Measurements from ENCODE around the gene DBNDD2.
A peak's percentile ranks its signal among the peaks of the same experiment; 100 is the strongest.

The DBNDD2 gene

DNA sequence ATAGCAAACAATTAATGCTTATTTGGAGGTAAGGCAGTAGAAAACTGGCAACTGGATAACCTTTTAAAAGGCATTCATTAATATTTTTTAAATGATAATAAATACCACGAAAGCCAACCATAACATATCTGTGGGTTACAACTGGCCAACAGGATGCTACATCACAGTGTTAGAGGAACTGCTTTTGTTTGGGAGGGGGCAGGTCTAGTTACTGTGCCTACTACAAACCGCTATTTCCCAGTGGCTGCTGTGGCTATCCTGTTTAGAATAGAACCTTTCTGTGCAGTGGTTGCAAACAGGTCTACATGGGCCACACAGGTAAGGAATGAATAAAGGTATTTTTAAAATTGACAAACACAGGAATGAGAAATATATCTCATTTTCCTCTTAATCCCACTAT is 8.8 kb downstream of the DBNDD2 start:
- H3K27ac ChIP-seq (ENCODE audit: low read depth, low read length): peak overlapping the region; percentile 67; the same call in 1 of the 2 replicates
- peak overlapping the region; percentile 97 for H3K4me3 ChIP-seq (ENCODE audit: low read depth, low read length)

DNA sequence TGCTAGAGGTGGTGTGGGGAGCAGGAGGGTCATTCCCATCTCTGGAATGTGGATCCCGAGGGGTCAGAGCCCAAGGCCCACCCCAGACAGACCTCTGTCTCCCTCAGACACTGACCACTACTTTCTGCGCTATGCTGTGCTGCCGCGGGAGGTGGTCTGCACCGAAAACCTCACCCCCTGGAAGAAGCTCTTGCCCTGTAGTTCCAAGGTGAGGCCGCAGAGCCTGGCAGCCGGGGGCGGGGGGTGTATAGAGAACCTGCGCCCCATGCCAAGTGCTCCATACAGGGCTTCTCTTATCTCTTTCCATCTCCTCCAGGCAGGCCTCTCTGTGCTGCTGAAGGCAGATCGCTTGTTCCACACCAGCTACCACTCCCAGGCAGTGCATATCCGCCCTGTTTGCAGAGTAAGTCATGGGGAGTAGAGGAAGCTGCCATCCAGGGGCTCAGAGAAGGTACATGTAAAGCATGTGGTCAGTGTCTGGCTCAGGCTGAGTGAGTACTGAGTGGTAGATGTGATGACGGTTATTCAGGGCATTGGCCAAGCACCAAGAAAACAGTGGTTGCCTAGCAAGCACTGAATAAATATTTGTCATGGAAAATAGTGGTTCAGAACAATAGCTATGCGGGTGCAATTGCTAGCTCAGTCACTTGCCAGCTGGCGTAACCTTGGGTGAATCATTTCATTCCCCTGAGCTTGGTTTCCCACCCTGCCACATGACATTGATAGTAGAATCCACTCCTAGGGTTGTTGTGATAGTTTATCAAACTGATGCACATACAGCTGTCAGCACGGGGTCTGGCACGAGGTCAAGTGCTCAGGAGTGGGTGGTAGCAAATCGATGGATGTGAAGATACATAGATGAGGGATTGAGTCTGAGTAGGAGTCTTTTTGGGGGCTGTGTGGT is 11.4 kb downstream of the DBNDD2 start:
- peaks cover 25% of the 10 kb centered on the region for H3K4me1 ChIP-seq (ENCODE audit: control insufficient read depth, insufficient read depth, low read length, unreplicated experiment)
- H3K4me3 ChIP-seq (ENCODE audit: low read depth, low read length): no peak overlapping the region
- H3K79me2 ChIP-seq (ENCODE audit: control insufficient read depth, insufficient read depth, low read length, unreplicated experiment): peaks cover 21% of the 10 kb centered on the region
- no peaks in the 10 kb centered on the region for H3K27me3 ChIP-seq (ENCODE audit: insufficient read depth, low read length)
- no peak overlapping the region for H2AFZ ChIP-seq (ENCODE audit: low read length, unreplicated experiment)
- H3K27ac ChIP-seq (ENCODE audit: low read depth, low read length): peak overlapping the region; percentile 92
- peaks cover 18% of the 10 kb centered on the region for H3K36me3 ChIP-seq (ENCODE audit: insufficient read depth, low read length)

More for the DNA sequence above, 8.8 kb downstream of the DBNDD2 start:
- Histone ChIP-seq H3K4me1 (ENCODE audit: control insufficient read depth, insufficient read depth, low read length, unreplicated experiment) (peaks cover 25% of the 10 kb centered on the region), H2AFZ (ENCODE audit: low read length, unreplicated experiment) (no peak overlapping the region), H3K79me2 (ENCODE audit: control insufficient read depth, insufficient read depth, low read length, unreplicated experiment) (peaks cover 21% of the 10 kb centered on the region), H3K36me3 (ENCODE audit: insufficient read depth, low read length) (peaks cover 18% of the 10 kb centered on the region), H3K27me3 (ENCODE audit: insufficient read depth, low read length) (no peaks in the 10 kb centered on the region)

GRCh38 chr20:45420125-45420524 is 12.0 kb downstream of the DBNDD2 start:
- Histone ChIP-seq H3K4me1 (ENCODE audit: control insufficient read depth, insufficient read depth, low read length, unreplicated experiment) (peaks cover 25% of the 10 kb centered on the region), H3K4me3 (ENCODE audit: low read depth, low read length) (no peak overlapping the region), H3K79me2 (ENCODE audit: control insufficient read depth, insufficient read depth, low read length, unreplicated experiment) (peaks cover 21% of the 10 kb centered on the region), H2AFZ (ENCODE audit: low read length, unreplicated experiment) (no peak overlapping the region), H3K27me3 (ENCODE audit: insufficient read depth, low read length) (no peaks in the 10 kb centered on the region), H3K27ac (ENCODE audit: low read depth, low read length) (peak overlapping the region; percentile 83), H3K36me3 (ENCODE audit: insufficient read depth, low read length) (peaks cover 18% of the 10 kb centered on the region)

DNA sequence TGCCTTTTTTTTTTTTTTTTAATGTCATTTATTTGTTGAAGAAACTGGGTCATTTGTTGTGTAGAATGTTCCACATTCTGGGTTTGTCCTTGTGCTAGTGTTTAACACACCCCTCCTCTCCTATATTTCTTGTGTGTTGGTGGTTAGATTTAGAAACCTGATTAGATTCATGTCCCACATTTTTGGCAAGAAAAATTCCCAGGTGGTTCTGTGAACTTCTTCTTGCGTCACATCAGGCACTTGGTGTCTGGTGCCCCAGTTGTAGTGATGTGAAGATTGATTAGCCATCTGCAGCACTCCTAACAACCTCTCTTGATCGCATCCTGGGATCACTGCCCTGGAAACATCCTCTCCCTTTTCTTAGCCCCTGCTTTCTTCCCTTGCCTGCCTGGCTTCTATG is 15.6 kb downstream of the DBNDD2 start:
- H3K27ac ChIP-seq (ENCODE audit: low read depth, low read length): no peak overlapping the region
- no peak overlapping the region for H3K4me3 ChIP-seq (ENCODE audit: low read depth, low read length)
- peaks cover 18% of the 10 kb centered on the region for H3K36me3 ChIP-seq (ENCODE audit: insufficient read depth, low read length)
- H3K4me1 ChIP-seq (ENCODE audit: control insufficient read depth, insufficient read depth, low read length, unreplicated experiment): peaks cover 15% of the 10 kb centered on the region
- no peaks in the 10 kb centered on the region for H3K27me3 ChIP-seq (ENCODE audit: insufficient read depth, low read length)
- H3K79me2 ChIP-seq (ENCODE audit: control insufficient read depth, insufficient read depth, low read length, unreplicated experiment): no peaks in the 10 kb centered on the region
- H2AFZ ChIP-seq (ENCODE audit: low read length, unreplicated experiment): no peak overlapping the region

DNA sequence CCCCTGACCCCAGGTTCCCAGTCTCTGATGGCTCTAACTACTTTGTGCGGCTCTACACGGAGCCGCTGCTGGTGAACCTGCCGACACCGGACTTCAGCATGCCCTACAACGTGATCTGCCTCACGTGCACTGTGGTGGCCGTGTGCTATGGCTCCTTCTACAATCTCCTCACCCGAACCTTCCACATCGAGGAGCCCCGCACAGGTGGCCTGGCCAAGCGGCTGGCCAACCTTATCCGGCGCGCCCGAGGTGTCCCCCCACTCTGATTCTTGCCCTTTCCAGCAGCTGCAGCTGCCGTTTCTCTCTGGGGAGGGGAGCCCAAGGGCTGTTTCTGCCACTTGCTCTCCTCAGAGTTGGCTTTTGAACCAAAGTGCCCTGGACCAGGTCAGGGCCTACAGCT is 17.5 kb downstream of the DBNDD2 start:
- no peak overlapping the region for H2AFZ ChIP-seq (ENCODE audit: low read length, unreplicated experiment)
- H3K4me1 ChIP-seq (ENCODE audit: control insufficient read depth, insufficient read depth, low read length, unreplicated experiment): peaks cover under 1% of the 10 kb centered on the region
- peaks cover 12% of the 10 kb centered on the region for H3K36me3 ChIP-seq (ENCODE audit: insufficient read depth, low read length)
- no peaks in the 10 kb centered on the region for H3K27me3 ChIP-seq (ENCODE audit: insufficient read depth, low read length)
- H3K27ac ChIP-seq (ENCODE audit: low read depth, low read length): no peak overlapping the region
- no peak overlapping the region for H3K4me3 ChIP-seq (ENCODE audit: low read depth, low read length)
- H3K79me2 ChIP-seq (ENCODE audit: control insufficient read depth, insufficient read depth, low read length, unreplicated experiment): no peaks in the 10 kb centered on the region

GRCh38 chr20:45426320-45427016 is 18.4 kb downstream of the DBNDD2 start:
- H3K27ac ChIP-seq (ENCODE audit: low read depth, low read length): no peak overlapping the region
- no peaks in the 10 kb centered on the region for H3K27me3 ChIP-seq (ENCODE audit: insufficient read depth, low read length)
- H3K4me1 ChIP-seq (ENCODE audit: control insufficient read depth, insufficient read depth, low read length, unreplicated experiment): no peaks in the 10 kb centered on the region
- H3K4me3 ChIP-seq (ENCODE audit: low read depth, low read length): no peak overlapping the region
- peaks cover 3% of the 10 kb centered on the region; the same call in 1 of the 2 replicates for H3K36me3 ChIP-seq (ENCODE audit: insufficient read depth, low read length)
- H2AFZ ChIP-seq (ENCODE audit: low read length, unreplicated experiment): no peak overlapping the region
- H3K79me2 ChIP-seq (ENCODE audit: control insufficient read depth, insufficient read depth, low read length, unreplicated experiment): no peaks in the 10 kb centered on the region

- H3K4me3 ChIP-seq (ENCODE audit: low read depth, low read length): no peak overlapping the region
- no peak overlapping the region for H3K27ac ChIP-seq (ENCODE audit: low read depth, low read length)
- no peaks in the 10 kb centered on the region for H3K4me1 ChIP-seq (ENCODE audit: control insufficient read depth, insufficient read depth, low read length, unreplicated experiment)
- no peaks in the 10 kb centered on the region for H3K27me3 ChIP-seq (ENCODE audit: insufficient read depth, low read length)
- no peak overlapping the region for H2AFZ ChIP-seq (ENCODE audit: low read length, unreplicated experiment)
- no peaks in the 10 kb centered on the region for H3K36me3 ChIP-seq (ENCODE audit: insufficient read depth, low read length)
- H3K79me2 ChIP-seq (ENCODE audit: control insufficient read depth, insufficient read depth, low read length, unreplicated experiment): no peaks in the 10 kb centered on the region
These were observed 19.4 kb downstream of the DBNDD2 start for GRCh38 chr20:45427236-45428149.

- H2AFZ ChIP-seq (ENCODE audit: low read length, unreplicated experiment): no peak overlapping the region
- no peaks in the 10 kb centered on the region for H3K4me1 ChIP-seq (ENCODE audit: control insufficient read depth, insufficient read depth, low read length, unreplicated experiment)
- H3K27ac ChIP-seq (ENCODE audit: low read depth, low read length): no peak overlapping the region
- no peaks in the 10 kb centered on the region for H3K79me2 ChIP-seq (ENCODE audit: control insufficient read depth, insufficient read depth, low read length, unreplicated experiment)
- H3K27me3 ChIP-seq (ENCODE audit: insufficient read depth, low read length): no peaks in the 10 kb centered on the region
- no peaks in the 10 kb centered on the region for H3K36me3 ChIP-seq (ENCODE audit: insufficient read depth, low read length)
- H3K4me3 ChIP-seq (ENCODE audit: low read depth, low read length): no peak overlapping the region
These were observed 21.5 kb downstream of the DBNDD2 start for GRCh38 chr20:45429618-45430017.

GRCh38 chr20:45432294-45432693 is 24.2 kb downstream of the DBNDD2 start:
- no peaks in the 10 kb centered on the region for H3K36me3 ChIP-seq (ENCODE audit: insufficient read depth, low read length)
- H3K4me1 ChIP-seq (ENCODE audit: control insufficient read depth, insufficient read depth, low read length, unreplicated experiment): peaks cover 5% of the 10 kb centered on the region
- no peak overlapping the region for H3K27ac ChIP-seq (ENCODE audit: low read depth, low read length)
- no peaks in the 10 kb centered on the region for H3K27me3 ChIP-seq (ENCODE audit: insufficient read depth, low read length)
- H2AFZ ChIP-seq (ENCODE audit: low read length, unreplicated experiment): no peak overlapping the region
- no peak overlapping the region for H3K4me3 ChIP-seq (ENCODE audit: low read depth, low read length)
- no peaks in the 10 kb centered on the region for H3K79me2 ChIP-seq (ENCODE audit: control insufficient read depth, insufficient read depth, low read length, unreplicated experiment)

DNA sequence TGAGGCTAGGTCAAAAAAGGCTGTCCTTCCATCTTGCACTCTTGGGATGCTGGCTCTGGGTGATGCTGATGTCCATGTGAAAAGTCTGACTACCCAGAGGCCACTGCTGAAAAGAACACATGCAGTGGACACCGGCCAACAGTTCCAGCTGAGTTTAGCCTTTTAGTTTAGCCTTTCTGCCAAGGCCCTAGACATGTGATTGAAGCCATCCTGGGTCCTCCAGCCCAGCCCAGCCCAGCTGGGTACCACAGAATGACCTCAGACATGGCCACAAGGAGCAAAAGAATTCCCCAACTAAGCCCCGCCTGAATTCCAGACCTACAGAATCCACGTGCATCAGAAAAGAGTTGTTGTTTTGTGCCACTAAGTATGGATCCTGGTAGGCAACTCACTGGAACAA is 25.2 kb downstream of the DBNDD2 start:
- H3K36me3 ChIP-seq (ENCODE audit: insufficient read depth, low read length): no peaks in the 10 kb centered on the region
- H3K4me1 ChIP-seq (ENCODE audit: control insufficient read depth, insufficient read depth, low read length, unreplicated experiment): peaks cover 5% of the 10 kb centered on the region
- no peaks in the 10 kb centered on the region for H3K79me2 ChIP-seq (ENCODE audit: control insufficient read depth, insufficient read depth, low read length, unreplicated experiment)
- H2AFZ ChIP-seq (ENCODE audit: low read length, unreplicated experiment): no peak overlapping the region
- no peak overlapping the region for H3K4me3 ChIP-seq (ENCODE audit: low read depth, low read length)
- no peaks in the 10 kb centered on the region for H3K27me3 ChIP-seq (ENCODE audit: insufficient read depth, low read length)
- H3K27ac ChIP-seq (ENCODE audit: low read depth, low read length): no peak overlapping the region

Measured in ACC112 (cell line).